OCI-LY7 (cell line): ENCODE data around the gene ASIC3. TPM values are rescaled to one million over a fixed set of nuclear protein-coding genes. Genes with fewer than 3 reads are reported as not detected.
A peak's percentile ranks its signal among the peaks of the same experiment; 100 is the strongest.
"Not testable (repeated sequence)": the region's sequence is repeated elsewhere in the genome, so short reads cannot be mapped to it uniquely, and the experiment has no call there.

Experiments used
- BruUV-seq: library from RNA; stranded (reverse); fragments of 400-500 nt; replicated peaks from 2 replicates; lab custom pipeline; 2021; lab: Mats Ljungman, UMichigan
- CTCF ChIA-PET: fragments of 300-600 bp; sonication (Branson Sonifier 250); formaldehyde crosslinking; loops from one replicate; lab custom pipeline; 2022; ENCODE audit warnings: antibody characterized with exemption; ENCODE audit not compliant: unreplicated experiment; lab: Charles Lee
- POLR2A ChIA-PET: fragments of 300-600 bp; sonication (Branson Sonifier 250); formaldehyde crosslinking; loops from one replicate; lab custom pipeline; 2022; ENCODE audit warnings: antibody characterized with exemption; lab: Charles Lee
- DNase-seq: peaks from one replicate; pipeline ENCODE4 v3.0.0-alpha.2; 2015; ENCODE audit warnings: low spot score
- H2AFZ ChIP-seq: fragments of 200-600 bp; sonication (generic), shearing (Covaris generic); 2 replicates; pipeline ENCODE4 v1.6.1; 2014; ENCODE audit warnings: mild to moderate bottlenecking, antibody characterized with exemption, low read length, moderate library complexity
- H3K27ac ChIP-seq: fragments of 200-600 bp; sonication (generic); 2 replicates; pipeline ENCODE4 v1.5.1; 2014; ENCODE audit warnings: mixed run types, low read depth, mild to moderate bottlenecking, moderate library complexity, low read length, inconsistent platforms; ENCODE audit not compliant: poor library complexity, severe bottlenecking
- H3K36me3 ChIP-seq: fragments of 200-600 bp; sonication (generic); 2 replicates; pipeline ENCODE4 v1.6.1; 2014; ENCODE audit warnings: mild to moderate bottlenecking, antibody characterized with exemption, low read length, moderate library complexity, mixed read lengths; ENCODE audit not compliant: insufficient read depth
- H3K4me1 ChIP-seq: fragments of 200-600 bp; sonication (generic); 2 replicates; pipeline ENCODE4 v1.5.1; 2014; ENCODE audit warnings: mild to moderate bottlenecking, low read length; ENCODE audit not compliant: insufficient read depth, poor library complexity, severe bottlenecking
- H3K4me2 ChIP-seq: fragments of 200-600 bp; sonication (generic); 2 replicates; pipeline ENCODE4 v1.6.1; 2014; ENCODE audit warnings: mild to moderate bottlenecking, low read length
- H3K4me3 ChIP-seq: fragments of 200-600 bp; sonication (generic); 2 replicates; pipeline ENCODE4 v1.5.1; 2014; ENCODE audit warnings: mild to moderate bottlenecking, low read depth, low read length; ENCODE audit not compliant: poor library complexity, severe bottlenecking
- H3K79me2 ChIP-seq: fragments of 200-600 bp; sonication (generic); 2 replicates; pipeline ENCODE4 v1.6.1; 2016; ENCODE audit warnings: low read depth, mild to moderate bottlenecking, low read length, moderate library complexity, mixed read lengths; ENCODE audit not compliant: insufficient read depth
- H3K9me2 ChIP-seq: fragments of 200-600 bp; sonication (generic); 2 replicates; pipeline ENCODE4 v1.6.1; 2016; ENCODE audit warnings: mild to moderate bottlenecking, low read length, mixed read lengths; ENCODE audit not compliant: insufficient read depth
- H3K9me3 ChIP-seq: fragments of 200-600 bp; sonication (generic); 2 replicates; pipeline ENCODE4 v1.6.1; 2014; ENCODE audit warnings: mild to moderate bottlenecking, mixed run types, low read length, mixed read lengths
- H4K20me1 ChIP-seq: fragments of 200-600 bp; sonication (generic); 2 replicates; pipeline ENCODE4 v1.6.1; 2014; ENCODE audit warnings: mild to moderate bottlenecking, antibody characterized with exemption, low read length, moderate library complexity, mixed read lengths; ENCODE audit not compliant: insufficient read depth
- EZH2phosphoT487 ChIP-seq: fragments of 200-600 bp; sonication (generic); IDR thresholded peaks from 2 replicates; pipeline ENCODE4 v1.6.1; 2018; ENCODE audit warnings: low read depth, borderline replicate concordance, mild to moderate bottlenecking, mixed run types, antibody characterized with exemption, low read length, moderate library complexity, mixed read lengths
- intact Hi-C: fragments of 100-400 bp; cut with micrococcal nuclease; formaldehyde crosslinking; loops from one replicate; pipeline ENCODE4 v1.10.0; 2022; ENCODE audit not compliant: unreplicated experiment
- total RNA-seq, 2 experiments: library from RNA; depleted of rRNA in 1 of 2; stranded (reverse); fragments of >200 nt in 1 of 2; shearing (Covaris generic) in 1 of 2; gene quantifications; 2 replicates each; pipeline ENCODE4 v1.2.3, GENCODE V29; 2014 to 2022
- TF ChIP-seq, protein P1 (sequence below): fragments of 200-600 bp; sonication (generic); conservative IDR thresholded peaks from 2 replicates; pipeline ENCODE4 v1.5.1; 2014; ENCODE audit warnings: mild to moderate bottlenecking, antibody characterized with exemption, low read length, moderate library complexity, mixed read lengths

The ASIC3 gene
- total RNA-seq, 2 experiments from 2014 or later, result 3.3 to 14.8 TPM

DNA sequence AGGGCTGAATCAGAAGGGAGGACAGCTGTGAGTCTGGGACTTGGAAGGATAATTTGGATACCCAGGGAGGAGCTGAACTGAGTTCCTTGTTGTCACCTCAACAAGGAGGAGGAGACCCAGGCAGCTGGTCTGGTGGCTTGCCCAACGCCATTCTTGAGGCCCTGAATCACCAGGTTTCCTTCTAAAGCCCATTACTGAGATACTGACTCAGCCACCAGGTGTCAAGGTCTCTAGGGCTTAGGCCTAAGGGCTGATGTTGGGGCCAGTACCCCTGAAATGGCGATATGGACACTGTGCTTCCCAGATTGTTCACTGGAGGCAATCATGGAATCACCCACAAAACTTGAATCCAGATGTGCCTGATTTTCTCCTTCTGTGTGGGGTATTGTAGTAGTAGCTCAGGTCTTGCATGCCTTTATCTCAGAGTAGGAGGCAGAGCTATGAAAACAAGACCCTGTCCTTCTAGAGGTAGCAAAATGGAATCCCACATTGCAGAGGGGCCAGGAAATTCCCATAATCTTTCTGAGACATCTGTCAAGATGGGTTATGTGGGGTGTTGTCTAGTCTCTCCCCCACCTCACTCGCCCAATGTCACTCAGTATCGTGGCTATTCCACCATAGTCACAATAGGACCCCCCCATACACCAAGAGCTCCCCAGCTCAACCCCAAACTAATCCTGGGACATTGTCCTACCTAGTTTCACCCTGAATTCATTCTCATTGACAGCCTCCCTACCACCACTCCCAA, 22.2 kb upstream of the ASIC3 start:
- no peak overlapping the region for H3K4me2 ChIP-seq
- no peak for DNase-seq
- H3K36me3 ChIP-seq, result no peaks in the 10 kb centered on the region
- no peaks in the 10 kb centered on the region for H3K9me3 ChIP-seq
- no peak overlapping the region for H3K4me3 ChIP-seq
- no peaks in the 10 kb centered on the region for H3K9me2 ChIP-seq
- peaks cover 14% of the 10 kb centered on the region; the same call in 1 of the 2 replicates for H3K79me2 ChIP-seq
- intact Hi-C loops, result no loop called here
- ChIA-PET CTCF (interaction anchor here (0.8 to 1.1 kb wide), 2 partner anchors 10 to 15 kb away, joined by 3 to 7 read pairs; no protein-coding TSS in a partner anchor), POLR2A (interaction anchor here (0.5 to 0.7 kb wide), 2 partner anchors 16 to 32 kb away, joined by 3 read pairs; no protein-coding TSS in a partner anchor)
- peaks cover 23% of the 10 kb centered on the region for H3K4me1 ChIP-seq
- no TSS peak for BruUV-seq
- TF ChIP-seq, protein P1, sequence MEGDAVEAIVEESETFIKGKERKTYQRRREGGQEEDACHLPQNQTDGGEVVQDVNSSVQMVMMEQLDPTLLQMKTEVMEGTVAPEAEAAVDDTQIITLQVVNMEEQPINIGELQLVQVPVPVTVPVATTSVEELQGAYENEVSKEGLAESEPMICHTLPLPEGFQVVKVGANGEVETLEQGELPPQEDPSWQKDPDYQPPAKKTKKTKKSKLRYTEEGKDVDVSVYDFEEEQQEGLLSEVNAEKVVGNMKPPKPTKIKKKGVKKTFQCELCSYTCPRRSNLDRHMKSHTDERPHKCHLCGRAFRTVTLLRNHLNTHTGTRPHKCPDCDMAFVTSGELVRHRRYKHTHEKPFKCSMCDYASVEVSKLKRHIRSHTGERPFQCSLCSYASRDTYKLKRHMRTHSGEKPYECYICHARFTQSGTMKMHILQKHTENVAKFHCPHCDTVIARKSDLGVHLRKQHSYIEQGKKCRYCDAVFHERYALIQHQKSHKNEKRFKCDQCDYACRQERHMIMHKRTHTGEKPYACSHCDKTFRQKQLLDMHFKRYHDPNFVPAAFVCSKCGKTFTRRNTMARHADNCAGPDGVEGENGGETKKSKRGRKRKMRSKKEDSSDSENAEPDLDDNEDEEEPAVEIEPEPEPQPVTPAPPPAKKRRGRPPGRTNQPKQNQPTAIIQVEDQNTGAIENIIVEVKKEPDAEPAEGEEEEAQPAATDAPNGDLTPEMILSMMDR, result no peak
- TF ChIP-seq EZH2phosphoT487, result no peak
- no peak overlapping the region for H2AFZ ChIP-seq
- no peak overlapping the region for H3K27ac ChIP-seq
- 0 out of 2 replicates have a peak, but pooled peaks cover 3% of the 10 kb centered on the region for H4K20me1 ChIP-seq

DNA sequence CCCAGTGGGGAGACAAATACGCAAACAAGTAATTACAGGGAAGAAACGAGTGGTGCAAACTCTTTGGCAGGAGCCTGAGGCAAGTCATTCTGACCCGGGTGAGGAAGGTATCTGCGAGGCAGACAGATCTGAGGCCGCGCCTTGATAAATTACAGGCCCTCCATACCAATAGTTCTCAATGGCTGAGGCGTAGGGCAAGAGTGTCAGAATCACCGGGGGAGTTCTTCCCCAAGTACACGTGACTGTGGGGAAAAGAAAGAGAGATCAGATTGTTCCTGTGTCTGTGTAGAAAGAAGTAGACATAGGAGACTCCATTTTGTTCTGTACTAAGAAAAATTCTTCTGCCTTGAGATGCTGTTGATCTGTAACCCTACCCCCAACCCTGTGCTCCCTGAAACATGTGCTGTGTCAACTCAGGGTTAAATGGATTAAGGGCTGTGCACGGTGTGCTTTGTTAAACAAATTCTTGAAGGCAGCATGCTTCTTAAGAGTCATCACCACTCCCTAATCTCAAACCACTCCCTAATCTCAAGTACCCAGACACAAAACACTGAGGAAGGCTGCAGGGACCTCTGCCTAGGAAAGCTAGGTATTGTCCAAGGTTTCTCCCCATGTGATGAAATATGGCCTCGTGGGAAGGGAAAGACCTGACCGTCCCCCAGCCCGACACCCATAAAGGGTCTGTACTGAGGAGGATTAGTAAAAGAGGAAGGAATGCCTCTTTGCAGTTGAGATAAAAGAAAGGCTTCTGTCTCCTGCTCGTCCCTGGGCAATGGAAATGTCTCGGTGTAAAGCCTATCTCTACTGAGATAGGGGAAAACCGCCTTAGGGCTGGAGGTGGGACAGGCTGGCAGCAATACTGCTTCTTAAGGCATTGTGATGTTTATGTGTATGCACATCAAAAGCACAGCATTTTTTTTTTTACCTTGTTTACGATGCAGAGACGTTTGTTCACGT, 21.3 kb upstream of the ASIC3 start:
- BruUV-seq, POLR2A ChIA-PET, intact Hi-C loops, H3K27ac ChIP-seq, H3K9me2 ChIP-seq, DNase-seq, H3K36me3 ChIP-seq, H3K9me3 ChIP-seq, H4K20me1 ChIP-seq: not testable (repeated sequence)
- peak overlapping the region; percentile 82 for H3K4me2 ChIP-seq
- H3K4me3 ChIP-seq, result peak overlapping the region; percentile 80
- H3K4me1 ChIP-seq, result peaks cover 23% of the 10 kb centered on the region
- peaks cover 14% of the 10 kb centered on the region; the same call in 1 of the 2 replicates for H3K79me2 ChIP-seq
- H2AFZ ChIP-seq, result peak overlapping the region; percentile 80; the same call in 1 of the 2 replicates
- CTCF ChIA-PET, result interaction anchor here (0.8 kb wide), 1 partner anchor 11 kb away, joined by 7 read pairs; no protein-coding TSS in a partner anchor

DNA sequence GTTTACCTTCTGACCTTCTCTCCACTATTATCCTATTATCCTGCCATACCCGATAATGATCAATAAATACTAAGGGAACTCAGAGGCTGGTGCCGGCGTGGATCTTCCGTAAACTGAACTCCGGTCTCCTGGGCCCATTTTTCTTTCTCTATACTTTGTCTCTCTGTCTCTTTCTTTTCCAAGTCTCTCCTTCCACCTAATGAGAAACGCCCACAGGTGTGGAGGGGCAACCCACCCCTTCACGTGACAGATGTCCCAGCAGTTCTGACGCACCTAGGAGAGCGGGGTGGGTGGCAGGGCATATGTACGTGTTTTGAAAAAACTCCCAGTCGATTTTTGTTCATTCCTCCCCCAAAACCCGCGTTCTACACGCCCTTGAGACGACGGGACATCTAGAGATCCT, 20.6 kb upstream of the ASIC3 start:
- Histone ChIP-seq H3K4me1 (peaks cover 23% of the 10 kb centered on the region), H3K4me3 (peak overlapping the region; percentile 80), H3K79me2 (peaks cover 14% of the 10 kb centered on the region; the same call in 1 of the 2 replicates), H3K4me2 (peak overlapping the region; percentile 82), H2AFZ (peak overlapping the region; percentile 80)
- H3K9me3 ChIP-seq, H4K20me1 ChIP-seq, DNase-seq, BruUV-seq, H3K9me2 ChIP-seq, H3K36me3 ChIP-seq, H3K27ac ChIP-seq: not testable (repeated sequence)
- CTCF ChIA-PET, result interaction anchor here (0.7 kb wide), 1 partner anchor 594 kb away, joined by 3 read pairs; no protein-coding TSS in a partner anchor
- intact Hi-C loops, result loop anchor here (1.0 to 2.0 kb wide), 3 partner anchors 31 to 53 kb away; partner anchors contain the start of gene FASTK
- POLR2A ChIA-PET, result interaction anchor here (0.7 to 1.3 kb wide), 6 partner anchors 8 to 134 kb away, joined by 3 to 6 read pairs (median 3); no protein-coding TSS in a partner anchor
